HepG2 (cell line): Measurements from ENCODE around the gene SULT6B1. TPM values are rescaled to one million over a fixed set of nuclear protein-coding genes. Genes with fewer than 3 reads are reported as not detected.
A peak's percentile ranks its signal among the peaks of the same experiment; 100 is the strongest.

ENCODE experiments used
- AGO2 ChIP-seq: fragments of 200-400 bp; formaldehyde crosslinking; optimal IDR thresholded peaks from 2 replicates; pipeline ENCODE3; 2017; ENCODE audit warnings: mild to moderate bottlenecking, low read depth, low read length, moderate library complexity
- ATF6 ChIP-seq: sonication (generic); formaldehyde crosslinking; conservative IDR thresholded peaks from 2 replicates; pipeline ENCODE4 v1.4.0; 2020; ENCODE audit warnings: missing genetic modification reagents
- CENPT ChIP-seq: sonication (generic); formaldehyde crosslinking; IDR thresholded peaks from 2 replicates; pipeline ENCODE4 v1.8.0; 2022; ENCODE audit warnings: low read depth, mild to moderate bottlenecking, moderate library complexity, missing genetic modification reagents
- FOXA3 ChIP-seq: IDR thresholded peaks from 2 replicates; pipeline ENCODE4 v1.6.1; 2016; ENCODE audit warnings: missing genetic modification reagents, missing compliant biosample characterization
- GATAD1 ChIP-seq: IDR thresholded peaks from 2 replicates; pipeline ENCODE4 v1.6.1; 2016; ENCODE audit warnings: missing genetic modification reagents, missing compliant biosample characterization
- HCFC1 ChIP-seq: fragments of 150-350 bp; IDR thresholded peaks from 2 replicates; pipeline ENCODE4 v1.6.1; 2014; ENCODE audit warnings: low read depth, low read length
- IRF9 ChIP-seq: sonication (generic); formaldehyde crosslinking; IDR thresholded peaks from 2 replicates; pipeline ENCODE4 v1.8.0; 2022; ENCODE audit warnings: missing genetic modification reagents, mild to moderate bottlenecking, borderline replicate concordance
- MTF2 ChIP-seq: sonication (generic); formaldehyde crosslinking; IDR thresholded peaks from 2 replicates; pipeline ENCODE4 v1.5.0; 2020; ENCODE audit warnings: missing genetic modification reagents, borderline replicate concordance
- MYNN ChIP-seq: sonication (generic); formaldehyde crosslinking; IDR thresholded peaks from 2 replicates; pipeline ENCODE4 v1.4.0; 2020; ENCODE audit warnings: mild to moderate bottlenecking, low read depth, missing genetic modification reagents
- PHF5A ChIP-seq: IDR thresholded peaks from one replicate; pipeline ENCODE4 v1.6.1; 2018; ENCODE audit warnings: low read depth, missing genetic modification reagents; ENCODE audit not compliant: unreplicated experiment
- RBM22 ChIP-seq: fragments of 200-400 bp; formaldehyde crosslinking; optimal IDR thresholded peaks from 2 replicates; pipeline ENCODE3; 2017; ENCODE audit warnings: mild to moderate bottlenecking, low read length, moderate library complexity
- SOX5 ChIP-seq: IDR thresholded peaks from 2 replicates; pipeline ENCODE4 v1.6.1; 2016; ENCODE audit warnings: borderline replicate concordance
- THYN1 ChIP-seq: sonication (generic); formaldehyde crosslinking; IDR thresholded peaks from 2 replicates; pipeline ENCODE4 v1.8.1; 2023; ENCODE audit warnings: low read depth, mild to moderate bottlenecking, moderate library complexity, missing genetic modification reagents, borderline replicate concordance
- XBP1 ChIP-seq: sonication (generic); formaldehyde crosslinking; IDR thresholded peaks from 2 replicates; pipeline ENCODE4 v1.5.0; 2020; ENCODE audit warnings: missing genetic modification reagents
- ZBTB38 ChIP-seq: sonication (generic); formaldehyde crosslinking; IDR thresholded peaks from 2 replicates; pipeline ENCODE4 v1.5.1; 2020; ENCODE audit warnings: mild to moderate bottlenecking, missing genetic modification reagents
- ZNF101 ChIP-seq: sonication (generic); formaldehyde crosslinking; IDR thresholded peaks from 2 replicates; pipeline ENCODE4 v1.4.0; 2020; ENCODE audit warnings: mild to moderate bottlenecking, low read depth, missing genetic modification reagents, borderline replicate concordance
- ZNF160 ChIP-seq: sonication (generic); formaldehyde crosslinking; IDR thresholded peaks from 2 replicates; pipeline ENCODE4 v1.8.0; 2022; ENCODE audit warnings: mild to moderate bottlenecking, inconsistent platforms, missing genetic modification reagents
- ZNF674 ChIP-seq: sonication (generic); formaldehyde crosslinking; IDR thresholded peaks from 2 replicates; pipeline ENCODE4 v1.5.0; 2020; ENCODE audit warnings: low read depth, mild to moderate bottlenecking, missing genetic modification reagents
- ZNF777 ChIP-seq: sonication (generic); formaldehyde crosslinking; IDR thresholded peaks from 2 replicates; pipeline ENCODE4 v1.4.0; 2020; ENCODE audit warnings: missing genetic modification reagents
- ZNF780A ChIP-seq: sonication (generic); formaldehyde crosslinking; IDR thresholded peaks from 2 replicates; pipeline ENCODE4 v1.8.0; 2022; ENCODE audit warnings: mild to moderate bottlenecking, missing genetic modification reagents, moderate library complexity
- ZNF878 ChIP-seq: sonication (generic); formaldehyde crosslinking; IDR thresholded peaks from 2 replicates; pipeline ENCODE4 v1.8.1; 2023; ENCODE audit warnings: mild to moderate bottlenecking, missing genetic modification reagents, moderate library complexity
- polyA plus RNA-seq, 8 experiments: library from polyadenylated mRNA; depleted of rRNA in 3 of 8; stranded (reverse) in 7 of 8; unstranded in 1 of 8; fragments of >200 nt; fragmentation: Illumina TruSeq in 4 of 8; extraction: Trizol in 4 of 8; gene quantifications; 2 replicates each; pipeline versions ENCODE4 v1.2.1 to v1.2.3, GENCODE V29; 2011 to 2016; ENCODE audit warnings: low read depth in 4 of 8, missing spikeins in 1 of 8, mixed read lengths in 1 of 8; ENCODE audit not compliant: insufficient read depth in 1 of 8
- total RNA-seq, 5 experiments: library from RNA; depleted of rRNA; stranded (reverse); fragments of >200 nt; fragmentation: Illumina TruSeq; extraction: Trizol; gene quantifications; 2 replicates each; pipeline ENCODE4 v1.2.3, GENCODE V29; 2016; ENCODE audit warnings: low read depth in 1 of 5
- TF ChIP-seq, protein P1 (sequence below), 2 experiments: sonication (generic) in 1 of 2; formaldehyde crosslinking in 1 of 2; IDR thresholded peaks; 2 replicates each; pipeline versions ENCODE4 v1.5.1 to v1.6.1; 2011 to 2020; ENCODE audit warnings: borderline replicate concordance in 1 of 2, low read depth in 1 of 2, low read length in 1 of 2, mild to moderate bottlenecking in 1 of 2, missing genetic modification reagents in 1 of 2, moderate library complexity in 1 of 2

The SULT6B1 gene
- total and polyA plus RNA-seq, 2 of the 13 experiments (the other 11 are each of a cell fraction or from before 2014, with no cell fraction given) = not detected

DNA sequence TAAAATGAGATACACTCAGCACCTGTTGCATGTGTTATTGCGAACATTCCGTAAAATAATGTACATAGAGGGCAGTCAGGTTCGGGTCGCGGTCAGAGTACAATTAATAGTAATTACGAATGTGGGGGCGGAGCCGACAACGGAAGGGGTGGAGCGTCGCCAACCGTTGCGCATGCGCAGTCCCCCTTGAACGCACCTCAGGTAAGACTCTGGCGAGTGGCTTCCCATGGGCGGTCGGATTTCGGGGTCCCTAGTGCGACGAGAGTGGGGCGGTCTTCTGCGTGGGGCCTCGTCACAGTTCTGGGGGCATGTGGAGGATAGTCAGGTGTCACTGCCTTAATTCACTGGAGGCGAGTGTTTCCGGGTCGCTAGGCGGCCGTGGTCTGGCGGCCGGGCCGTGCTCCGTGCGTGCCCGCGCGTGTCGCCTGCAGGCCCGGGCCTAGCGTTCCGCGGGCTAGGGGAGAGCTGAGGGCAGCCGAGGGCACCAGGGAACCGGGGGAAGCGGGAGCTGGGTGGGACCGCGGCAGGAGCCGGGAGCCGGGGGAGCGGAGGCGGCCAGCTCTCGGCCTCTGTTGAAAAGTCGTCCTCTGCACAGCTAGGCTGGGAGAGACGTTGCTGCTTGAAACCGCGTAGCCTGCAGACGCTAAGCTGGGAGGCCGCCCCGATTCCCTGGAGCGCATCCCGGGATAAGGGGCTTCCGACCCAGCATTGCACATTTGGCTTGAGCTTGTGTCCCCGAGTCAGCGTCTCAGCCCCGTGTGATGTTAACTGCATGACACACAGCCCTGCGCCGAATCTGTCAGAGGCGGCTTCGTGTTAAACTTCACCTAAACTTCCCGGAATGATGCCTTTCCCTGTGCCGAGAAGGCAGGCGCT, 8.1 kb upstream of the SULT6B1 start, which contains the start of gene CEBPZOS (continued):
- TF ChIP-seq ZNF878 (CRISPR knock-in tag) (peak; percentile 80; the same call in 1 of the 2 replicates), THYN1 (CRISPR knock-in tag) (0 out of 2 replicates have a peak, but pooled peaks have one; percentile 87), ZNF777 (CRISPR knock-in tag) (peak; percentile 77), CENPT (CRISPR knock-in tag) (peak; percentile 50; the same call in 1 of the 2 replicates), ZNF780A (CRISPR knock-in tag) (no peak), HCFC1 (no peak), ATF6 (0 out of 2 replicates have a peak, but pooled peaks have one; percentile 41), AGO2 (peak; percentile 98), PHF5A (no peak), ZNF160 (CRISPR knock-in tag) (peak; percentile 91; the same call in 1 of the 2 replicates), RBM22 (no peak), IRF9 (CRISPR knock-in tag) (peak; percentile 97; the same call in 1 of the 2 replicates), ZNF674 (CRISPR knock-in tag) (no peak; the same call in 1 of the 2 replicates), FOXA3 (peak; percentile 38), MTF2 (CRISPR knock-in tag) (0 out of 2 replicates have a peak, but pooled peaks have one; percentile 35), MYNN (CRISPR knock-in tag) (no peak; the same call in 1 of the 2 replicates), GATAD1 (CRISPR knock-in tag) (peak; percentile 76), ZBTB38 (CRISPR knock-in tag) (peak; percentile 93), ZNF101 (CRISPR knock-in tag) (no peak), XBP1 (CRISPR knock-in tag) (peak; percentile 75; the same call in 1 of the 2 replicates), SOX5 (CRISPR knock-in tag) (0 out of 2 replicates have a peak, but pooled peaks have one; percentile 30)
- TF ChIP-seq, protein P1, sequence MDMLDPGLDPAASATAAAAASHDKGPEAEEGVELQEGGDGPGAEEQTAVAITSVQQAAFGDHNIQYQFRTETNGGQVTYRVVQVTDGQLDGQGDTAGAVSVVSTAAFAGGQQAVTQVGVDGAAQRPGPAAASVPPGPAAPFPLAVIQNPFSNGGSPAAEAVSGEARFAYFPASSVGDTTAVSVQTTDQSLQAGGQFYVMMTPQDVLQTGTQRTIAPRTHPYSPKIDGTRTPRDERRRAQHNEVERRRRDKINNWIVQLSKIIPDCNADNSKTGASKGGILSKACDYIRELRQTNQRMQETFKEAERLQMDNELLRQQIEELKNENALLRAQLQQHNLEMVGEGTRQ (IDR thresholded peaks at IDR 0.05; ENCODE audit: low read depth, low read length) = no peak
- TF ChIP-seq, protein P1 (CRISPR knock-in tag; IDR thresholded peaks at IDR 0.05; ENCODE audit: borderline replicate concordance) = peak; percentile 50; the same call in 1 of the 2 replicates
